Measurements from ENCODE around the gene APOBEC3C.
"Not testable (repeated sequence)": the region's sequence is repeated elsewhere in the genome, so short reads cannot be mapped to it uniquely, and the experiment has no call there.

Gene APOBEC3C

GRCh38 chr22:39010946-39011345 lies 3.1 kb upstream of the APOBEC3C start:
- Histone ChIP-seq H3K4me1 (ENCODE audit: insufficient read depth, low read length) (peaks cover 23% of the 10 kb centered on the region), H3K27ac (ENCODE audit: low read depth, low read length) (no peak overlapping the region), H3K27me3 (ENCODE audit: insufficient read depth, low read length) (no peaks in the 10 kb centered on the region), H3K9ac (ENCODE audit: low read depth, low read length) (no peak overlapping the region), H3K4me3 (ENCODE audit: low read length) (no peak overlapping the region), H3K9me3 (ENCODE audit: insufficient read depth, low read depth, low read length) (no peaks in the 10 kb centered on the region), H3K36me3 (ENCODE audit: insufficient read depth, low read length) (no peaks in the 10 kb centered on the region)
- 92% methylated on average over 15 of the region's 15 CpGs for WGBS

- H3K27me3 ChIP-seq (ENCODE audit: insufficient read depth, low read length) = no peaks in the 10 kb centered on the region
- H3K36me3 ChIP-seq (ENCODE audit: insufficient read depth, low read length) = no peaks in the 10 kb centered on the region
- H3K9me3 ChIP-seq (ENCODE audit: insufficient read depth, low read depth, low read length) = no peaks in the 10 kb centered on the region
- peaks cover 27% of the 10 kb centered on the region for H3K4me1 ChIP-seq (ENCODE audit: insufficient read depth, low read length)
- no peak overlapping the region for H3K9ac ChIP-seq (ENCODE audit: low read depth, low read length)
- no peak overlapping the region for H3K27ac ChIP-seq (ENCODE audit: low read depth, low read length)
- no peak overlapping the region for H3K4me3 ChIP-seq (ENCODE audit: low read length)
- WGBS = 90% methylated on average over 28 of the region's 29 CpGs
Measured at GRCh38 chr22:39012533-39013511, 1.2 kb upstream of the APOBEC3C start.

- H3K36me3 ChIP-seq (ENCODE audit: insufficient read depth, low read length); H3K27me3 ChIP-seq (ENCODE audit: insufficient read depth, low read length); H3K9me3 ChIP-seq (ENCODE audit: insufficient read depth, low read depth, low read length); H3K4me3 ChIP-seq (ENCODE audit: low read length): not testable (repeated sequence)
- Histone ChIP-seq H3K27ac (ENCODE audit: low read depth, low read length) (peak overlapping the region; percentile 59), H3K9ac (ENCODE audit: low read depth, low read length) (peak overlapping the region; percentile 18; the same call in 1 of the 2 replicates), H3K4me1 (ENCODE audit: insufficient read depth, low read length) (peaks cover 27% of the 10 kb centered on the region)
- 92% methylated on average over 4 of the region's 6 CpGs for WGBS
Measured at GRCh38 chr22:39013561-39013941, 506 bp upstream of the APOBEC3C start.

DNA sequence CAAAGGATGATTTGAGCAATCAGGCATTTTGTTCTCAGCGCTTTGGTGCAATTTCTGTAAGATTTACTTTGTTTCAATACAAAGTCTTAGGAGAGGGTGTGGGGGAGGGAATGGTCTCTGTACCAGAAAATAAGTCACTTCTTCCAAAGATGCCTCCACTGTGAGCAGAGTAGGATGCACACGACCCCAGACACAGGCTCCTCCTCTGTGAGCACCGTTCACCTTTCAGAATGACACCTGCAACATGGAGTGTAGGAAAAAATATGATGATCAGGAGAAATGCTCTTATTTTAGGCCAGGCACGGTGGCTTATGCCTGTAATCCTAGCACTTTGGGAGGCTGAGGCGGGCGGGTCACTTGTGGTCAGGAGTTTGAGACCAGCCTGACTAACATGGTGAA lies 665 bp downstream of the APOBEC3C start:
- not testable (repeated sequence) for H3K9ac ChIP-seq (ENCODE audit: low read depth, low read length)
- peaks cover 34% of the 10 kb centered on the region for H3K4me1 ChIP-seq (ENCODE audit: insufficient read depth, low read length)
- 78% methylated on average over 5 of the region's 6 CpGs for WGBS

GRCh38 chr22:39016592-39016991 lies 2.5 kb downstream of the APOBEC3C start:
- no peaks in the 10 kb centered on the region for H3K27me3 ChIP-seq (ENCODE audit: insufficient read depth, low read length)
- no peak overlapping the region for H3K9ac ChIP-seq (ENCODE audit: low read depth, low read length)
- no peaks in the 10 kb centered on the region for H3K9me3 ChIP-seq (ENCODE audit: insufficient read depth, low read depth, low read length)
- H3K36me3 ChIP-seq (ENCODE audit: insufficient read depth, low read length) = no peaks in the 10 kb centered on the region
- WGBS = 95% methylated on average over 13 of the region's 13 CpGs
- H3K27ac ChIP-seq (ENCODE audit: low read depth, low read length) = no peak overlapping the region
- no peak overlapping the region for H3K4me3 ChIP-seq (ENCODE audit: low read length)
- peaks cover 38% of the 10 kb centered on the region for H3K4me1 ChIP-seq (ENCODE audit: insufficient read depth, low read length)

More for the DNA sequence above, 665 bp downstream of the APOBEC3C start:
- H3K27ac ChIP-seq (ENCODE audit: low read depth, low read length) = peak overlapping the region; percentile 59; the same call in 1 of the 2 replicates
- not testable (repeated sequence) for H3K36me3 ChIP-seq (ENCODE audit: insufficient read depth, low read length); H3K27me3 ChIP-seq (ENCODE audit: insufficient read depth, low read length); H3K9me3 ChIP-seq (ENCODE audit: insufficient read depth, low read depth, low read length)
- H3K4me3 ChIP-seq (ENCODE audit: low read length) = peak overlapping the region; percentile 36

DNA sequence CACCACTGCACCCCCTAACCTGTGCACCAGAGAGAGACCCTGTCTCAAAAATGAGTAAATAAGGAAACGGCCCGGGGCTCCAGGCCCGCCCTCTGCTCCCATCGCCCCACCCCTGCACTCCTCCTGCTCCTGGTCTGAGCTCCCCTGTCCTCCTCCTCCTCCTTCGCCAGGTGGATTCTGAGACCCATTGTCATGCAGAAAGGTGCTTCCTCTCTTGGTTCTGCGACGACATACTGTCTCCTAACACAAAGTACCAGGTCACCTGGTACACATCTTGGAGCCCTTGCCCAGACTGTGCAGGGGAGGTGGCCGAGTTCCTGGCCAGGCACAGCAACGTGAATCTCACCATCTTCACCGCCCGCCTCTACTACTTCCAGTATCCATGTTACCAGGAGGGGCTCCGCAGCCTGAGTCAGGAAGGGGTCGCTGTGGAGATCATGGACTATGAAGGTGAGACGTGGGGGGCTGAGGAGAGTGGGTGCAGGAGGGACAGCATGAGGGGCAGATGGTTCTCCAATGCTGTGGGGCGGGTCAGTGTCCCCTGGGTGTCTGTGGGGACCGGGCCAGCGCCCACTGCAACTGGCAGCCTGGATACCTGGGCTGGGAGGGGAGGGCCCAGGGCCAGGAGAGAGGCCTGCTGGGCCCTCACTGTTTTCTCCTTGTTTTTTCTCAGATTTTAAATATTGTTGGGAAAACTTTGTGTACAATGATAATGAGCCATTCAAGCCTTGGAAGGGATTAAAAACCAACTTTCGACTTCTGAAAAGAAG lies 3.7 kb downstream of the APOBEC3C start:
- H3K36me3 ChIP-seq (ENCODE audit: insufficient read depth, low read length) = no peaks in the 10 kb centered on the region
- peak overlapping the region; percentile 65 for H3K9ac ChIP-seq (ENCODE audit: low read depth, low read length)
- no peaks in the 10 kb centered on the region for H3K9me3 ChIP-seq (ENCODE audit: insufficient read depth, low read depth, low read length)
- H3K4me1 ChIP-seq (ENCODE audit: insufficient read depth, low read length) = peaks cover 38% of the 10 kb centered on the region
- WGBS = 42% methylated on average over 18 of the region's 18 CpGs
- peak overlapping the region; percentile 50 for H3K4me3 ChIP-seq (ENCODE audit: low read length)
- no peaks in the 10 kb centered on the region for H3K27me3 ChIP-seq (ENCODE audit: insufficient read depth, low read length)
- peak overlapping the region; percentile 69 for H3K27ac ChIP-seq (ENCODE audit: low read depth, low read length)

- H3K27ac ChIP-seq (ENCODE audit: low read depth, low read length); H3K9me3 ChIP-seq (ENCODE audit: insufficient read depth, low read depth, low read length); H3K9ac ChIP-seq (ENCODE audit: low read depth, low read length); H3K36me3 ChIP-seq (ENCODE audit: insufficient read depth, low read length); H3K27me3 ChIP-seq (ENCODE audit: insufficient read depth, low read length): not testable (repeated sequence)
- Histone ChIP-seq H3K4me3 (ENCODE audit: low read length) (peak overlapping the region; percentile 42), H3K4me1 (ENCODE audit: insufficient read depth, low read length) (peaks cover 20% of the 10 kb centered on the region)
- WGBS = 45% methylated on average over 10 of the region's 15 CpGs
Measured at GRCh38 chr22:39020021-39020651, 6.1 kb downstream of the APOBEC3C start.

- H3K27me3 ChIP-seq (ENCODE audit: insufficient read depth, low read length) = no peaks in the 10 kb centered on the region
- H3K4me1 ChIP-seq (ENCODE audit: insufficient read depth, low read length) = peaks cover 16% of the 10 kb centered on the region
- peaks cover 4% of the 10 kb centered on the region; the same call in 1 of the 2 replicates for H3K36me3 ChIP-seq (ENCODE audit: insufficient read depth, low read length)
- no peaks in the 10 kb centered on the region for H3K9me3 ChIP-seq (ENCODE audit: insufficient read depth, low read depth, low read length)
- H3K4me3 ChIP-seq (ENCODE audit: low read length) = no peak overlapping the region
- no peak overlapping the region for H3K9ac ChIP-seq (ENCODE audit: low read depth, low read length)
- WGBS = 76% methylated on average over 9 of the region's 9 CpGs
- H3K27ac ChIP-seq (ENCODE audit: low read depth, low read length) = no peak overlapping the region; the same call in 1 of the 2 replicates
Measured at GRCh38 chr22:39021552-39022250, 7.6 kb downstream of the APOBEC3C start.

DNA sequence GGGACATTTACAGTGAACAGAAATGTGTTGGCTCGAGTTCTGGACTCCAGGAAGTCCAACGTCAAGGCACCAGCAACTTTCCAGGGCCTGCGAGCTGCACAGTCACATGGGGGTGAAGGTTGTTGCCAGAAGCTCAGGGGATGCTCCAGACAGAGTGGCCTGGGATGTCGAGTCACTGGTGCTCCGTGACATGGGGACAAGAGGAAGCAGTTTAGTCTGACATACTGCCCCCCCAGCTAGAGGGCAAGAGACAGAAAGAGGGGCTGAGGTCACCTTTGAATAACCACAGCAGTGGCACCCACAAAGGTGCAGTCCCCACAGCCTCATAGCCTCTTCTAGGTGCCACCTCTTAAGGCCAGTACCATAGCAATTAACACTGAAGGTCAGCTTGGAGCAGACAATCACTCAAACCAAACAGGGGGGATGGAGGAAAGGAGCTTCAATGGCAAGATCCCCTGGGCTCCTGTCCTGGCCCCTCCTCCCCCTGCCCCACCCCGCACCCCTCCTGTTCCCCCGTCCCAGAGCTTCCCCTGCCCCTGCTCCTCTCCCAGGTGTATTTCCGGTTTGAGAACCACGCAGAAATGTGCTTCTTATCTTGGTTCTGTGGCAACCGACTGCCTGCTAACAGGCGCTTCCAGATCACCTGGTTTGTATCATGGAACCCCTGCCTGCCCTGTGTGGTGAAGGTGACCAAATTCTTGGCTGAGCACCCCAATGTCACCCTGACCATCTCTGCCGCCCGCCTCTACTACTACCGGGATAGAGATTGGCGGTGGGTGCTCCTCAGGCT lies 10.7 kb downstream of the APOBEC3C start:
- Histone ChIP-seq H3K9me3 (ENCODE audit: insufficient read depth, low read depth, low read length) (no peaks in the 10 kb centered on the region), H3K27ac (ENCODE audit: low read depth, low read length) (no peak overlapping the region), H3K9ac (ENCODE audit: low read depth, low read length) (no peak overlapping the region), H3K4me3 (ENCODE audit: low read length) (no peak overlapping the region), H3K4me1 (ENCODE audit: insufficient read depth, low read length) (peaks cover 4% of the 10 kb centered on the region), H3K36me3 (ENCODE audit: insufficient read depth, low read length) (peaks cover 4% of the 10 kb centered on the region; the same call in 1 of the 2 replicates), H3K27me3 (ENCODE audit: insufficient read depth, low read length) (no peaks in the 10 kb centered on the region)
- WGBS = 91% methylated on average over 15 of the region's 15 CpGs
